Smooth muscle cell of the coronary artery (primary cell): ENCODE data around the gene FAM98B. TPM values are rescaled to one million over a fixed set of nuclear protein-coding genes. Genes with fewer than 3 reads are reported as not detected.

ENCODE experiments used
- total RNA-seq: library from RNA; depleted of rRNA; stranded (reverse); fragments of >200 nt; gene quantifications from 2 replicates; pipeline ENCODE4 v1.2.3, GENCODE V29; 2014; ENCODE audit warnings: low replicate concordance

Gene FAM98B
- 1.1 and 6.2 TPM in 2 replicates for total RNA-seq

GRCh38 chr15:38453971-38454695 is at the start of gene FAM98B:
Gene FAM98B, plus strand, starts transcription at chr15:38454127. Its CDS starts 35 bp downstream, at chr15:38454162.

Other genes with a start within 250 kb of the FAM98B start
- 38.9 and 105 TPM in 2 replicates for gene SPRED1, start 201.3 kb upstream of the FAM98B start, total RNA-seq
- gene RASGRP1, start 110.7 kb downstream of the FAM98B start, total RNA-seq: under 0.01 and 0.08 TPM in 2 replicates